ENCODE data around the gene IDI1.
"Not testable (repeated sequence)": the region's sequence is repeated elsewhere in the genome, so short reads cannot be mapped to it uniquely, and the experiment has no call there.

IDI1 gene

GRCh38 chr10:1048732-1049424 lies at the start of gene IDI1:
TSS of gene IDI1 (minus strand) at chr10:1049119. CDS start at chr10:1049003, 116 bp downstream.
- DNase-seq: peak; percentile 96

- no peak for DNase-seq
Measured at GRCh38 chr10:1097436-1097835, 48.5 kb upstream of the IDI1 start.

GRCh38 chr10:1096287-1096889 lies 47.5 kb upstream of the IDI1 start:
- DNase-seq: no peak

GRCh38 chr10:1095498-1095897 lies 46.6 kb upstream of the IDI1 start:
- DNase-seq: no peak

GRCh38 chr10:1094112-1095057 lies 45.5 kb upstream of the IDI1 start:
- no peak for DNase-seq

GRCh38 chr10:1093696-1094095 lies 44.8 kb upstream of the IDI1 start:
- DNase-seq: no peak

- no peak for DNase-seq
Measured at GRCh38 chr10:1090696-1091095, 41.8 kb upstream of the IDI1 start.

GRCh38 chr10:1089017-1089689 lies 40.2 kb upstream of the IDI1 start:
- no peak for DNase-seq

GRCh38 chr10:1086787-1087186 lies 37.9 kb upstream of the IDI1 start:
- DNase-seq: peak; percentile 36

- DNase-seq: no peak
Measured at GRCh38 chr10:1085258-1085657, 36.3 kb upstream of the IDI1 start.

GRCh38 chr10:1084011-1084950 lies 35.4 kb upstream of the IDI1 start:
- no peak for DNase-seq

- DNase-seq: no peak
Measured at GRCh38 chr10:1083581-1083980, 34.7 kb upstream of the IDI1 start.

- DNase-seq: no peak
Measured at GRCh38 chr10:1078668-1079067, 29.7 kb upstream of the IDI1 start.

- no peak for DNase-seq
Measured at GRCh38 chr10:1074748-1075308, 25.9 kb upstream of the IDI1 start.

- no peak for DNase-seq
Measured at GRCh38 chr10:1074052-1074747, 25.3 kb upstream of the IDI1 start.

GRCh38 chr10:1070919-1071318 lies 22.0 kb upstream of the IDI1 start:
- DNase-seq: no peak

- no peak for DNase-seq
Measured at GRCh38 chr10:1068380-1069361, 19.8 kb upstream of the IDI1 start.

- not testable (repeated sequence) for DNase-seq
Measured at GRCh38 chr10:1066734-1067133, 17.8 kb upstream of the IDI1 start.

- DNase-seq: no peak
Measured at GRCh38 chr10:1064964-1065247, 16.0 kb upstream of the IDI1 start.

All from NCI-H2029 (cell line).